RWPE1 (cell line): ENCODE measurements around the gene UBE2QL1.

Experiments
- CTCF ChIA-PET: fragments of 350-600 bp; sonication (Branson Sonifier 250); formaldehyde crosslinking; extraction: SDS; loops from one replicate; lab custom pipeline; 2021; lab: Yijun Ruan, JAX
- POLR2A ChIA-PET: fragments of 400-600 bp; formaldehyde crosslinking; extraction: SDS; loops from one replicate; lab custom pipeline; 2020; ENCODE audit warnings: antibody characterized with exemption; ENCODE audit not compliant: low non-redundant PET; lab: Yijun Ruan, JAX
- DNase-seq: peaks from one replicate; pipeline ENCODE4 v3.0.0; 2012; ENCODE audit warnings: low spot score
- H3K27ac ChIP-seq: fragments of 450-650 bp; 2 replicates; pipeline ENCODE4 v1.5.1; 2017
- TF ChIP-seq, protein P1 (sequence below): fragments of 450-650 bp; conservative IDR thresholded peaks from 2 replicates; pipeline ENCODE4 v1.5.1; 2017; ENCODE audit warnings: low read depth, mild to moderate bottlenecking

Gene UBE2QL1

DNA sequence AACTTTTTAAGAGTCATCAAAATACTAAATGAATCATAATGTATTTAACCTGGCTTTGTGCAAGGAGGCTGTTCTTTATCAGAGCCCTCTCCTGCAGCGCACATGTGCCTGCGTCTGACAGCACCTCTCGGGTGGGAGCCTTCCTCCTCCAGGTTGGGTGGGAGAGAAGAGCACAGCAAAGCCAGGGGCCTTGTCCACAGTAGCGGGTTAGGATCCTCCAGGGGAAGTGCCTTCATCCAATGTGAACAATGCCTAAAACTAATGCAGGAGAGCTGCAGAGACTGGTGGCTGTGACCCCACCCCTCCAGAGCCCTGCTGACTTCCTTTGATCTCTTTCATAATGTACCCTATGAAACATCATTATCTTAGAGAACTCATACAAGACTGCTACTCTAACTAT, 10.2 kb downstream of the UBE2QL1 start:
- POLR2A ChIA-PET, result no interaction called here
- CTCF ChIA-PET, result no interaction called here
- DNase-seq, result no peak
- H3K27ac ChIP-seq, result no peak overlapping the region
- TF ChIP-seq, protein P1, sequence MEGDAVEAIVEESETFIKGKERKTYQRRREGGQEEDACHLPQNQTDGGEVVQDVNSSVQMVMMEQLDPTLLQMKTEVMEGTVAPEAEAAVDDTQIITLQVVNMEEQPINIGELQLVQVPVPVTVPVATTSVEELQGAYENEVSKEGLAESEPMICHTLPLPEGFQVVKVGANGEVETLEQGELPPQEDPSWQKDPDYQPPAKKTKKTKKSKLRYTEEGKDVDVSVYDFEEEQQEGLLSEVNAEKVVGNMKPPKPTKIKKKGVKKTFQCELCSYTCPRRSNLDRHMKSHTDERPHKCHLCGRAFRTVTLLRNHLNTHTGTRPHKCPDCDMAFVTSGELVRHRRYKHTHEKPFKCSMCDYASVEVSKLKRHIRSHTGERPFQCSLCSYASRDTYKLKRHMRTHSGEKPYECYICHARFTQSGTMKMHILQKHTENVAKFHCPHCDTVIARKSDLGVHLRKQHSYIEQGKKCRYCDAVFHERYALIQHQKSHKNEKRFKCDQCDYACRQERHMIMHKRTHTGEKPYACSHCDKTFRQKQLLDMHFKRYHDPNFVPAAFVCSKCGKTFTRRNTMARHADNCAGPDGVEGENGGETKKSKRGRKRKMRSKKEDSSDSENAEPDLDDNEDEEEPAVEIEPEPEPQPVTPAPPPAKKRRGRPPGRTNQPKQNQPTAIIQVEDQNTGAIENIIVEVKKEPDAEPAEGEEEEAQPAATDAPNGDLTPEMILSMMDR, result no peak

DNA sequence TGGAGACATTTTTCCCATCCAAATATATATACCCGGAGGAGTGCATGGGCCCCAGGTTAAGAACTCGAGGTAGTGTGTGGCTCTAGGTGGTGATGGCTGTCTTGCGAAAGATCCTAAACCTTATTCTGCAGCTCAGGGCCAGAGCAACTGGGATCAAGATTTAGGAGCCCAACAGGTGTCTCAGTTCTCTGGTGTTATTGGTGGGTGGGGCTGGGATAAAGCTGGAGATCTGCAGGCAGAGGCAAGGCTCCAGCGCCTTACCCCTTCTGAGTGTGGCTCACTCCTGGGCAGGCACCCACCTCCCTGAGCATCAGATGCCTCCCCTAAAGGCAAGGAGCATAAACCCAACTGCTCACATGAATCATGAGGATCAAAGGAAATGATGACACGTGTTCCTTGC, 11.2 kb downstream of the UBE2QL1 start:
- POLR2A ChIA-PET, result no interaction called here
- TF ChIP-seq, protein P1, result no peak
- DNase-seq, result no peak
- no peak overlapping the region for H3K27ac ChIP-seq
- CTCF ChIA-PET, result no interaction called here

DNA sequence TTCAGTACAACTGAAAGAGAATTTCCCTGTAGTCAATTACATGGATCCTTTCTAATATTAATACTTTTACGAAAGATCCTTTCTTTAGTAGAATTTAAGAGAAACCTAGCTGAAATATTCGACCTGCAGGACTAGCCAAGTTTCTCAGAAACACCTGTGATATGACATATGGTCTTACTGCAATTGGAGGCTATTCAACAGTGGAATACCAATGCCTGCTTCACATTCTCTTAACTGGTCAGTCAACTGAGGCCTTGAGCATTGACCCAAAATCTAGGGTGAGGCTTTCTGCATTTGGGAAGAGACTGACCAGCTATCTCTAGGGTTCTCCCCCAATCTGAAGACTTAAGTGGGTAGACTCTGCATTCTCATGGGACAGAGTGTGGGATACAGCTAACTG, 12.3 kb downstream of the UBE2QL1 start:
- CTCF ChIA-PET, result interaction anchor here (0.7 kb wide), 1 partner anchor 26 kb away, joined by 3 read pairs; no protein-coding TSS in a partner anchor
- H3K27ac ChIP-seq, result no peak overlapping the region
- no peak for DNase-seq
- POLR2A ChIA-PET, result no interaction called here
- TF ChIP-seq, protein P1, result no peak

DNA sequence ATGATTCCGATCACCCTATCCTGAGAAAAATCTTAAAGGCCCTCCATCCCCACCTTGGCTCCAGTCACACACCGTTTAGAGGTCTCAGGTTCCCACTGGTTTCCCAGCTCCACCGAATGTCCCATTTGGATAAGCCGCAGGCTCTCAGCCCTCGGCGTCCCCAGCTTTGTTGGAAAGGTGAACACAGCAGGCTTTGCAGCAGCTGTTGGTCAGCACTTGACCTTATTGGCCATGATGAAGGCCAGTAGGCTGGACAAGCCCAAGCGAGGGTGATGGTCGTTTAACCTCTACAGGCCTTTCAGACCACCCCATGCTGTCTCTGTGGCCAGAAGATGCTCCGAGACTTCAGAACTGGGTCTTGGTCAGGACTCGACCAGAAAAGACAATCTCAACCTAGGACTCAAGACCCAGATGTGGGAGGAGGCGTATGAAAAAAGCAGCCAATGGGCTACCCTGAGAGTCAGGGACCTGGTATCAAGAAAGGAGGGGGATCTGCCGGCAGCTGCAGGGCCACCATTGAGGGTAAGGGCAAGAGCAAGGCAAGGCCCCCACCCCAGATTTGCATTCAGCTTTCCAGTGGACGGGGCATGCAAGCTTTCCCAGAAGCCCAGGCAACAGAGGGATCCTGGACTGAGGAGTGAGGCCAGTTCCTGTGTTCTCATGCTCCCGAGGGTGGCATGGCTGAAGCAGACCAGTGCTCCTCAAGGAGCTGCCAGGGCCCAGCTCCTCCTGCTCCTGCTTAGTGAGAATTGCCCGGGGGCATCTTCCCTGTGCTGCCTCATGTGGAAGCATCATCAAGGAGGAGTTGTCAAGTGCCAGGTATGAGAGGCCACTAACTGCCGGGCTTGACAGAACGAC, 13.4 kb downstream of the UBE2QL1 start:
- H3K27ac ChIP-seq, result no peak overlapping the region
- DNase-seq, result no peak
- POLR2A ChIA-PET, result no interaction called here
- TF ChIP-seq, protein P1, result no peak
- CTCF ChIA-PET, result interaction anchor here (0.7 kb wide), 1 partner anchor 27 kb away, joined by 3 read pairs; no protein-coding TSS in a partner anchor

DNA sequence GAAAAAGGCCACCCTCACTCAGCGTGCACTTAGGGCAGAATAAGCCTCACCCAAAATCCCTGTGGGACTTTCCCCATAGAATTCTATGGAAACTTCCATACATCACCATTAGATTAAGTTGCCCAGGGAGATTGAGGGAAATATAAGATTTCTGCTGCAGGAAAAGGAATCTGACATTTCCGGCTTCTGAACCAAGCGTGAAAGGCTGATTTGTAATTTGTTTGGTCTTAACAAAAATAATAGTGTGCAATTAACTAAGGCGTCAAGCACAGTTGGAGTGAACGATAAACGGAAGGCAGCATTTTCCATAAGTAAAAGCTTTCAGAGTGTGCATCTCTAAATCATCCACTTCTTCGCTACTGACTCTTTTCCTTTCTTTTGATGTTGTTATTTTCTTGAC, 14.0 kb downstream of the UBE2QL1 start:
- DNase-seq, result no peak

DNA sequence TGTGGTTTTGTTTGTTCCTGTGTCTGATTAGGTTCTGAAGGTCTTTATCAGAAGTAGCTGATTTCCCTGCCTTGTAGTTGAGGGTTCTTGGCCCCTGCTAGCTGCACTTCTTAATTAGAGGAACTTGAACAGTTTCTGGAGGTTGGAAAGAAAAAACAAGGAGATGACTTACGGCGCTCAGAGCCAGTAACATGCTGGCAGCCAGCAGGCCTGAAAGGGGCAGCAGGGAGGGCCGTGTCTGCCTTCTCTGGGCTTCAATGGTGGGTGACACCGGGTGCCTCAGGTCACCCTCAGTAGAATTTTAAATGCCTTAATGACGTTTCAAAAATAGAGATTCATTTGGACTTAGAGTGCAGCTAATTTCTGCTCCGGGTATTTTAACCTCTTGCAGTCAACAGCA, 15.8 kb downstream of the UBE2QL1 start:
- ChIA-PET CTCF (interaction anchor here (0.6 to 0.7 kb wide), 2 partner anchors 123 to 192 kb away, joined by 3 read pairs; no protein-coding TSS in a partner anchor), POLR2A (no interaction called here)
- DNase-seq, result no peak
- no peak overlapping the region for H3K27ac ChIP-seq
- TF ChIP-seq, protein P1, result no peak

More for the DNA sequence above, 14.0 kb downstream of the UBE2QL1 start:
- CTCF ChIA-PET, result no interaction called here
- POLR2A ChIA-PET, result no interaction called here
- TF ChIP-seq, protein P1, result no peak
- no peak overlapping the region for H3K27ac ChIP-seq
